B cell (primary cell): ENCODE data around the gene KRT23. TPM values are rescaled to one million over a fixed set of nuclear protein-coding genes. Genes with fewer than 3 reads are reported as not detected.

Source experiments
- ATAC-seq: fragments of 200-7000 bp; cut with Tn5 transposase; one replicate; pipeline ENCODE4 v1.10.0; 2021; ENCODE audit warnings: low read depth, mild to moderate bottlenecking, moderate number of reproducible peaks, moderate library complexity
- CTCF ChIA-PET: fragments of 350-600 bp; sonication (Branson Sonifier 250); formaldehyde crosslinking; loops from one replicate; lab custom pipeline; 2021; ENCODE audit warnings: antibody characterized with exemption, inconsistent platforms; lab: Charles Lee
- POLR2A ChIA-PET: fragments of 350-600 bp; sonication (Branson Sonifier 250); formaldehyde crosslinking; loops from one replicate; lab custom pipeline; 2021; ENCODE audit warnings: antibody characterized with exemption; lab: Charles Lee
- DNase-seq: peaks from one replicate; pipeline ENCODE4 v3.0.0; 2013
- H2AFZ ChIP-seq: 2 replicates; pipeline ENCODE4 v1.6.1; 2012; ENCODE audit warnings: mild to moderate bottlenecking, low read depth, low read length; ENCODE audit not compliant: insufficient read depth, poor library complexity, severe bottlenecking
- H3K27ac ChIP-seq, 2 donors: 1 replicate in 1 of 2; 2 replicates in 1 of 2; pipeline ENCODE4 v1.5.1; 2012 to 2013; ENCODE audit warnings: low read length in 2 of 2, mild to moderate bottlenecking in 2 of 2, moderate library complexity in 1 of 2
- H3K27me3 ChIP-seq, 4 experiments: fragments of 200-600 bp in 1 of 4; sonication (generic) in 1 of 4; replicated peaks in 1 of 4; 1 replicate in 2 of 4; 2 replicates in 2 of 4; pipeline versions ENCODE4 v1.6.1 to v1.7.0; 2013 to 2016; ENCODE audit warnings: low read length in 3 of 4, mild to moderate bottlenecking in 2 of 4, mixed read lengths in 1 of 4, moderate library complexity in 1 of 4; ENCODE audit not compliant: insufficient read depth in 4 of 4, control insufficient read depth in 3 of 4; ENCODE audit errors: control extremely low read depth in 1 of 4
- H3K36me3 ChIP-seq, 2 experiments: replicated peaks in 1 of 2; 1 replicate in 1 of 2; 2 replicates in 1 of 2; pipeline versions ENCODE4 v1.6.1 to v1.7.1; 2013; ENCODE audit warnings: low read length in 1 of 2; ENCODE audit not compliant: insufficient read depth in 2 of 2, control insufficient read depth in 1 of 2; ENCODE audit errors: control extremely low read depth in 1 of 2, extremely low read depth in 1 of 2
- H3K4me1 ChIP-seq, 2 donors: fragments of 200-600 bp in 1 of 2; sonication (generic) in 1 of 2; 1 replicate in 1 of 2; 2 replicates in 1 of 2; pipeline versions ENCODE4 v1.5.1 to v1.6.1; 2013 to 2017; ENCODE audit warnings: low read length in 2 of 2; ENCODE audit not compliant: control insufficient read depth in 2 of 2, insufficient read depth in 2 of 2
- H3K4me2 ChIP-seq: replicated peaks from 2 replicates; pipeline ENCODE3; 2012; ENCODE audit warnings: mild to moderate bottlenecking, low read depth, low read length; ENCODE audit not compliant: poor library complexity, severe bottlenecking
- H3K4me3 ChIP-seq, 5 experiments: fragments of 200-600 bp in 1 of 5; sonication (generic) in 1 of 5; 1 replicate in 3 of 5; 2 replicates in 2 of 5; pipeline versions ENCODE4 v1.5.1 to v1.7.0; 2011 to 2016; ENCODE audit warnings: low read length in 4 of 5, mild to moderate bottlenecking in 4 of 5, low read depth in 2 of 5, control low read depth in 1 of 5, moderate library complexity in 1 of 5; ENCODE audit not compliant: insufficient read depth in 1 of 5; ENCODE audit errors: control extremely low read depth in 1 of 5, extremely low read depth in 1 of 5
- H3K79me2 ChIP-seq: fragments of 200-600 bp; sonication (generic); one replicate; pipeline ENCODE4 v1.6.0; 2016; ENCODE audit warnings: low read length; ENCODE audit not compliant: control insufficient read depth, insufficient read depth
- H3K9ac ChIP-seq: fragments of 200-600 bp; sonication (generic); 2 replicates; pipeline ENCODE4 v1.6.1; 2017; ENCODE audit warnings: mild to moderate bottlenecking, low read length, moderate library complexity
- H3K9me3 ChIP-seq, 3 donors: one replicate each; pipeline versions ENCODE4 v1.6.1 to v1.7.1; 2013; ENCODE audit warnings: low read length in 2 of 3; ENCODE audit not compliant: control insufficient read depth in 2 of 3, insufficient read depth in 1 of 3; ENCODE audit errors: control extremely low read depth in 1 of 3
- H4K20me1 ChIP-seq: 2 replicates; pipeline ENCODE4 v1.6.0; 2012; ENCODE audit warnings: mild to moderate bottlenecking, low read length; ENCODE audit not compliant: insufficient read depth, control insufficient read depth, poor library complexity, severe bottlenecking
- H3K27ac Mint-ChIP-seq: one replicate; pipeline ENCODE4 v1.8.0; 2021; ENCODE audit warnings: mixed read lengths
- H3K27me3 Mint-ChIP-seq: one replicate; pipeline ENCODE4 v1.8.0; 2021; ENCODE audit warnings: mixed read lengths
- H3K4me1 Mint-ChIP-seq: one replicate; pipeline ENCODE4 v1.8.0; 2021; ENCODE audit warnings: mixed read lengths
- H3K4me3 Mint-ChIP-seq: one replicate; pipeline ENCODE4 v1.8.0; 2021; ENCODE audit warnings: mixed read lengths
- H3K9me3 Mint-ChIP-seq: one replicate; pipeline ENCODE4 v1.8.0; 2022; ENCODE audit warnings: mixed read lengths; ENCODE audit not compliant: insufficient read depth
- EZH2 ChIP-seq: IDR thresholded peaks from 2 replicates; pipeline ENCODE4 v1.6.1; 2012; ENCODE audit warnings: borderline replicate concordance, low read depth, mild to moderate bottlenecking, moderate library complexity, low read length; ENCODE audit not compliant: insufficient read depth, poor library complexity, severe bottlenecking
- WGBS: methylation state at CpG from one replicate; pipeline ENCODE4 v1.1.5; 2013; ENCODE audit warnings: missing lambda C conversion rate; ENCODE audit not compliant: insufficient coverage; 5-methylcytosine and 5-hydroxymethylcytosine counted together
- intact Hi-C: fragments of 100-400 bp; cut with micrococcal nuclease; formaldehyde crosslinking; loops from one replicate; pipeline ENCODE4 v1.10.0; 2022
- polyA plus RNA-seq: library from polyadenylated mRNA; depleted of rRNA; stranded (reverse); fragments of >200 nt; gene quantifications from 2 replicates; pipeline ENCODE4 v1.2.3, GENCODE V29; 2012
- total RNA-seq, 2 donors: library from RNA; stranded (reverse); fragments of 120-200 nt in 1 of 2; gene quantifications; 1 replicate in 1 of 2; 2 replicates in 1 of 2; pipeline versions ENCODE4 v1.2.3 to v1.2.4, GENCODE V29; 2013 to 2022
- TF ChIP-seq, protein P1 (sequence below): fragments of 200-600 bp; IDR thresholded peaks from one replicate; pipeline ENCODE4 v1.8.0; 2022; ENCODE audit warnings: antibody characterized with exemption, mild to moderate bottlenecking

Gene KRT23
- total and polyA plus RNA-seq, 2 donors (not counting 1 experiment from before 2014, with no cell fraction given), result 0.06 TPM; not detected in 1

- H3K4me1 Mint-ChIP-seq, result no peaks in the 10 kb centered on the region
- Histone ChIP-seq H3K79me2 (no peaks in the 10 kb centered on the region), H2AFZ (no peak overlapping the region), H3K27ac (no peak overlapping the region), H3K9me3 (no peaks in the 10 kb centered on the region), H3K27me3 (peaks cover 0 to 4% (median 2%) of the 10 kb centered on the region in 4 experiments), H4K20me1 (no peaks in the 10 kb centered on the region), H3K4me2 (no peak overlapping the region), H3K4me1 (no peaks in the 10 kb centered on the region), H3K9ac (no peak overlapping the region), H3K4me3 (no peak overlapping the region), H3K36me3 (no peaks in the 10 kb centered on the region)
- WGBS, result 94% methylated on average over 8 of the region's 8 CpGs
- no peak overlapping the region for H3K27ac Mint-ChIP-seq
- ChIA-PET POLR2A (no interaction called here), CTCF (interaction anchor here (0.9 kb wide), 1 partner anchor 722 kb away, joined by 3 read pairs; no protein-coding TSS in a partner anchor)
- H3K4me3 Mint-ChIP-seq, result no peak overlapping the region
- H3K27me3 Mint-ChIP-seq, result peaks cover 50% of the 10 kb centered on the region
- TF ChIP-seq, protein P1, sequence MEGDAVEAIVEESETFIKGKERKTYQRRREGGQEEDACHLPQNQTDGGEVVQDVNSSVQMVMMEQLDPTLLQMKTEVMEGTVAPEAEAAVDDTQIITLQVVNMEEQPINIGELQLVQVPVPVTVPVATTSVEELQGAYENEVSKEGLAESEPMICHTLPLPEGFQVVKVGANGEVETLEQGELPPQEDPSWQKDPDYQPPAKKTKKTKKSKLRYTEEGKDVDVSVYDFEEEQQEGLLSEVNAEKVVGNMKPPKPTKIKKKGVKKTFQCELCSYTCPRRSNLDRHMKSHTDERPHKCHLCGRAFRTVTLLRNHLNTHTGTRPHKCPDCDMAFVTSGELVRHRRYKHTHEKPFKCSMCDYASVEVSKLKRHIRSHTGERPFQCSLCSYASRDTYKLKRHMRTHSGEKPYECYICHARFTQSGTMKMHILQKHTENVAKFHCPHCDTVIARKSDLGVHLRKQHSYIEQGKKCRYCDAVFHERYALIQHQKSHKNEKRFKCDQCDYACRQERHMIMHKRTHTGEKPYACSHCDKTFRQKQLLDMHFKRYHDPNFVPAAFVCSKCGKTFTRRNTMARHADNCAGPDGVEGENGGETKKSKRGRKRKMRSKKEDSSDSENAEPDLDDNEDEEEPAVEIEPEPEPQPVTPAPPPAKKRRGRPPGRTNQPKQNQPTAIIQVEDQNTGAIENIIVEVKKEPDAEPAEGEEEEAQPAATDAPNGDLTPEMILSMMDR, result no peak
- TF ChIP-seq EZH2, result no peak
- intact Hi-C loops, result no loop called here
- no peaks in the 10 kb centered on the region for H3K9me3 Mint-ChIP-seq
- no peak for DNase-seq
- ATAC-seq, result no peak
Observed at GRCh38 chr17:40926341-40926740, 11.1 kb downstream of the KRT23 start.

DNA sequence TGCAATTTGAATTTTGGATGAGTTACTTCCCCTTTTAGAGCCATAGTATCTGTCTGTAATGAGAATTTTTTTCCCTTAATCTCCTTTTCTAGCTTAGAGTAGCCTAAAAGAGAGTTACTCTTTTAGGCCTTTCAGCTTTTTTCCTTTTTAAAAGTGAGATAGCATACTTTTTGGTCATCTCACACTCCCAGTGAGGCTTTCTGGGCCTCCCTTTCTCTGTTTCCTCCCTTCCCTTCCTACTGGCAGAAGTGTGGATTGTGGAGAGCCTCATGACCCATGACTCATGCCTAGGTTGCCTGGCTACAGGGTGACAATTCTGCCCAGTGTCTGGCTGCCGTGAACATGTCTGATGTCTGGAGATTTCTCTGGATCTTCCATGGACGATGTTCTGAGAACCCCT is 15.2 kb downstream of the KRT23 start:
- H3K27me3 Mint-ChIP-seq, result peaks cover 45% of the 10 kb centered on the region
- TF ChIP-seq, protein P1, result no peak
- TF ChIP-seq EZH2, result no peak
- 74% methylated on average over 2 of the region's 2 CpGs for WGBS
- POLR2A ChIA-PET, result no interaction called here
- H3K27me3 ChIP-seq, result peaks cover 0 to 4% (median 0%) of the 10 kb centered on the region in 4 experiments
- H3K4me1 Mint-ChIP-seq, result no peaks in the 10 kb centered on the region
- H3K9ac ChIP-seq, result no peak overlapping the region
- intact Hi-C loops, result no loop called here
- no peaks in the 10 kb centered on the region for H3K79me2 ChIP-seq
- H3K4me2 ChIP-seq, result no peak overlapping the region
- no peak overlapping the region for H3K4me3 ChIP-seq
- no peaks in the 10 kb centered on the region for H3K9me3 Mint-ChIP-seq
- H4K20me1 ChIP-seq, result no peaks in the 10 kb centered on the region
- no peaks in the 10 kb centered on the region for H3K36me3 ChIP-seq
- CTCF ChIA-PET, result no interaction called here
- no peaks in the 10 kb centered on the region for H3K9me3 ChIP-seq
- H3K4me1 ChIP-seq, result no peaks in the 10 kb centered on the region
- H2AFZ ChIP-seq, result no peak overlapping the region
- H3K4me3 Mint-ChIP-seq, result no peak overlapping the region
- H3K27ac ChIP-seq, result no peak overlapping the region
- ATAC-seq, result no peak
- H3K27ac Mint-ChIP-seq, result no peak overlapping the region
- DNase-seq, result no peak
